ENCODE measurements around the gene ANKRD27. TPM values are rescaled to one million over a fixed set of nuclear protein-coding genes. Genes with fewer than 3 reads are reported as not detected.

The ANKRD27 gene
- total RNA-seq, 4 donors from 2014 or later: 19.5 to 29.2 (median 21.5) TPM

GRCh38 chr19:32647361-32647760 lies 27.6 kb downstream of the ANKRD27 start:
- intact Hi-C loops (cut with DNase I): no loop called here
- H3K27ac ChIP-seq: no peak overlapping the region
- H3K4me3 ChIP-seq: no peak overlapping the region
- H3K27me3 ChIP-seq: no peaks in the 10 kb centered on the region
- no peak for DNase-seq
- no peaks in the 10 kb centered on the region for H3K4me1 ChIP-seq
- 85 to 88% methylated on average over 2 to 6 of the region's 8 CpGs for WGBS, 2 donors
- H3K36me3 ChIP-seq: peaks cover 13 to 98% (median 20%) of the 10 kb centered on the region in 3 donors
- TF ChIP-seq CTCF (IDR thresholded peaks at IDR 0.05) (no peak), POLR2A (IDR thresholded peaks at IDR 0.05) (no peak)
- no peaks in the 10 kb centered on the region for H3K9me3 ChIP-seq

- peaks cover 18 to 98% (median 20%) of the 10 kb centered on the region in 3 donors for H3K36me3 ChIP-seq
- no peaks in the 10 kb centered on the region for H3K4me1 ChIP-seq
- no peak overlapping the region for H3K4me3 ChIP-seq
- TF ChIP-seq POLR2A (IDR thresholded peaks at IDR 0.05): no peak
- no peak for TF ChIP-seq CTCF (IDR thresholded peaks at IDR 0.05)
- WGBS, 2 donors: 75 to 92% methylated on average over 5 to 6 of the region's 6 CpGs
- no peak overlapping the region for H3K27ac ChIP-seq
- no peak for DNase-seq
- no peaks in the 10 kb centered on the region for H3K9me3 ChIP-seq
- H3K27me3 ChIP-seq: no peaks in the 10 kb centered on the region
- intact Hi-C loops (cut with DNase I): no loop called here
Measured at GRCh38 chr19:32646556-32646955, 28.4 kb downstream of the ANKRD27 start.

- H3K27ac ChIP-seq: no peak overlapping the region
- H3K4me1 ChIP-seq: no peaks in the 10 kb centered on the region
- WGBS, 2 donors: 88 to 89% methylated on average over 7 to 10 of the region's 12 CpGs
- H3K36me3 ChIP-seq: peaks cover 21 to 100% (median 21%) of the 10 kb centered on the region in 3 donors
- no peak overlapping the region for H3K4me3 ChIP-seq
- no peaks in the 10 kb centered on the region for H3K9me3 ChIP-seq
- TF ChIP-seq POLR2A (IDR thresholded peaks at IDR 0.05) (no peak), CTCF (IDR thresholded peaks at IDR 0.05) (no peak)
- H3K27me3 ChIP-seq: no peaks in the 10 kb centered on the region
- intact Hi-C loops (cut with DNase I): no loop called here
- DNase-seq: no peak
Measured at GRCh38 chr19:32642771-32643170, 32.2 kb downstream of the ANKRD27 start.

GRCh38 chr19:32638625-32639024 lies 36.4 kb downstream of the ANKRD27 start:
- Histone ChIP-seq H3K36me3 (peaks cover 19 to 95% (median 26%) of the 10 kb centered on the region in 3 donors), H3K27ac (no peak overlapping the region), H3K4me1 (no peaks in the 10 kb centered on the region), H3K27me3 (no peaks in the 10 kb centered on the region), H3K9me3 (no peaks in the 10 kb centered on the region), H3K4me3 (no peak overlapping the region)
- WGBS, 2 donors: 95 to 97% methylated on average over 3 to 4 of the region's 13 CpGs
- TF ChIP-seq POLR2A (IDR thresholded peaks at IDR 0.05) (no peak), CTCF (IDR thresholded peaks at IDR 0.05) (no peak)
- intact Hi-C loops (cut with DNase I): no loop called here
- DNase-seq: no peak

- Histone ChIP-seq H3K27ac (no peak overlapping the region), H3K9me3 (no peaks in the 10 kb centered on the region), H3K36me3 (peaks cover 19 to 94% (median 26%) of the 10 kb centered on the region in 3 donors), H3K4me1 (no peaks in the 10 kb centered on the region), H3K4me3 (no peak overlapping the region), H3K27me3 (no peaks in the 10 kb centered on the region)
- intact Hi-C loops (cut with DNase I): no loop called here
- no peak for DNase-seq
- TF ChIP-seq POLR2A (IDR thresholded peaks at IDR 0.05): no peak
- TF ChIP-seq CTCF (IDR thresholded peaks at IDR 0.05): no peak
- WGBS, 2 donors: 88% methylated on average over 8 of the region's 14 CpGs; no CpG with 5 or more reads in 1 of the 2 donors
Measured at GRCh38 chr19:32637480-32637879, 37.5 kb downstream of the ANKRD27 start.

All from esophagus squamous epithelium (tissue), 5 donors.